BLaER1 treated with 17β-estradiol and CSF1 and Interleukin-3, amounts not matched to agents 10 nM and 100 nM (cell line): Measurements from ENCODE around the gene ELOVL5.

Experiments
- H3K27ac ChIP-seq, 11 experiments: shearing (Covaris generic); formaldehyde crosslinking; 2 replicates each; pipeline ENCODE4 v1.8.1; 2022
- H3K27me3 ChIP-seq, 11 experiments: shearing (Covaris generic); formaldehyde crosslinking; 2 replicates each; pipeline ENCODE4 v1.8.1; 2022
- H3K36me3 ChIP-seq, 11 experiments: shearing (Covaris generic); formaldehyde crosslinking; 2 replicates each; pipeline ENCODE4 v1.8.1; 2022
- H3K4me1 ChIP-seq, 10 experiments: shearing (Covaris generic); formaldehyde crosslinking; 2 replicates each; pipeline ENCODE4 v1.8.1; 2022
- H3K4me2 ChIP-seq, 11 experiments: shearing (Covaris generic); formaldehyde crosslinking; 2 replicates each; pipeline ENCODE4 v1.8.1; 2022
- H3K4me3 ChIP-seq, 10 experiments: shearing (Covaris generic); formaldehyde crosslinking; 2 replicates each; pipeline ENCODE4 v1.8.1; 2022
- H3K9ac ChIP-seq, 11 experiments: shearing (Covaris generic); formaldehyde crosslinking; 2 replicates each; pipeline ENCODE4 v1.8.1; 2022
- H3K9me3 ChIP-seq, 11 experiments: shearing (Covaris generic); formaldehyde crosslinking; replicated peaks in 1 of 11; 2 replicates each; pipeline ENCODE4 v1.8.1; 2022
- H4K20me1 ChIP-seq, 11 experiments: shearing (Covaris generic); formaldehyde crosslinking; 2 replicates each; pipeline ENCODE4 v1.8.1; 2022
- Cebpa-rat ChIP-seq, 11 experiments: shearing (Covaris generic); IDR thresholded peaks; 2 replicates each; pipeline ENCODE4 v1.8.1; 2022

Gene ELOVL5

GRCh38 chr6:53259860-53260580 is 88.7 kb downstream of the ELOVL5 start:
- H3K36me3 ChIP-seq: peaks cover 53 to 80% (median 69%) of the 10 kb centered on the region in 11 experiments
- TF ChIP-seq Cebpa-rat (IDR thresholded peaks at IDR 0.05): no peak
- H3K4me3 ChIP-seq: no peak overlapping the region
- no peaks in the 10 kb centered on the region for H3K27me3 ChIP-seq
- H3K27ac ChIP-seq: no peak overlapping the region
- no peak overlapping the region for H3K9ac ChIP-seq
- H3K4me1 ChIP-seq: peaks cover 2 to 15% (median 10%) of the 10 kb centered on the region in 10 experiments; a peak in 17 of 20 replicates
- no peak overlapping the region for H3K4me2 ChIP-seq
- H4K20me1 ChIP-seq: no peaks in the 10 kb centered on the region; a peak in 1 of 22 replicates
- H3K9me3 ChIP-seq: peaks cover 0 to 28% (median 8%) of the 10 kb centered on the region in 11 experiments; a peak in 10 of 22 replicates

- H3K9me3 ChIP-seq: peaks cover 0 to 28% (median 8%) of the 10 kb centered on the region in 11 experiments; a peak in 10 of 22 replicates
- H3K4me2 ChIP-seq: peak overlapping the region in 1 of 11 experiments; percentile 3; a peak in 1 of 22 replicates
- no peak for TF ChIP-seq Cebpa-rat (IDR thresholded peaks at IDR 0.05)
- H3K27ac ChIP-seq: no peak overlapping the region; a peak in 1 of 22 replicates
- H3K36me3 ChIP-seq: peaks cover 48 to 67% (median 58%) of the 10 kb centered on the region in 11 experiments
- no peaks in the 10 kb centered on the region; a peak in 1 of 22 replicates for H4K20me1 ChIP-seq
- peaks cover 0 to 7% (median 0%) of the 10 kb centered on the region in 10 experiments; a peak in 5 of 20 replicates for H3K4me1 ChIP-seq
- no peaks in the 10 kb centered on the region for H3K27me3 ChIP-seq
- no peak overlapping the region for H3K9ac ChIP-seq
- H3K4me3 ChIP-seq: no peak overlapping the region
Observed at GRCh38 chr6:53258774-53259155, 90.0 kb downstream of the ELOVL5 start.

- H3K27me3 ChIP-seq: no peaks in the 10 kb centered on the region
- H3K4me2 ChIP-seq: 0 out of 22 replicates have a peak overlapping the region, but pooled peaks of 1 of the 11 experiments have one; percentile 3
Observed at GRCh38 chr6:53258076-53258773, 90.5 kb downstream of the ELOVL5 start.

GRCh38 chr6:53257533-53257932 is 91.2 kb downstream of the ELOVL5 start:
- Histone ChIP-seq H3K36me3 (peaks cover 41 to 55% (median 46%) of the 10 kb centered on the region in 11 experiments), H3K9ac (no peak overlapping the region), H3K4me2 (no peak overlapping the region), H3K27ac (no peak overlapping the region), H3K27me3 (no peaks in the 10 kb centered on the region), H3K9me3 (peaks cover 0 to 28% (median 8%) of the 10 kb centered on the region in 11 experiments; a peak in 10 of 22 replicates), H3K4me3 (no peak overlapping the region), H3K4me1 (peaks cover 0 to 7% (median 0%) of the 10 kb centered on the region in 10 experiments; a peak in 3 of 20 replicates), H4K20me1 (no peaks in the 10 kb centered on the region)
- TF ChIP-seq Cebpa-rat (IDR thresholded peaks at IDR 0.05): no peak

More at GRCh38 chr6:53258076-53258773, 90.5 kb downstream of the ELOVL5 start:
- H3K36me3 ChIP-seq: peaks cover 48 to 62% (median 52%) of the 10 kb centered on the region in 11 experiments
- no peak overlapping the region; a peak in 1 of 22 replicates for H3K27ac ChIP-seq
- TF ChIP-seq Cebpa-rat (IDR thresholded peaks at IDR 0.05): no peak
- no peak overlapping the region for H3K9ac ChIP-seq
- no peak overlapping the region for H3K4me3 ChIP-seq
- H3K9me3 ChIP-seq: peaks cover 0 to 28% (median 8%) of the 10 kb centered on the region in 11 experiments; a peak in 10 of 22 replicates
- peaks cover 0 to 7% (median 0%) of the 10 kb centered on the region in 10 experiments; a peak in 3 of 20 replicates for H3K4me1 ChIP-seq
- no peaks in the 10 kb centered on the region; a peak in 1 of 22 replicates for H4K20me1 ChIP-seq

- Histone ChIP-seq H3K4me3 (no peak overlapping the region), H3K9me3 (peaks cover 0 to 28% (median 8%) of the 10 kb centered on the region in 11 experiments; a peak in 10 of 22 replicates), H3K4me1 (peaks cover 0 to 7% (median 0%) of the 10 kb centered on the region in 10 experiments; a peak in 3 of 20 replicates), H3K27me3 (no peaks in the 10 kb centered on the region), H3K9ac (no peak overlapping the region), H3K36me3 (peaks cover 36 to 50% (median 41%) of the 10 kb centered on the region in 11 experiments), H4K20me1 (no peaks in the 10 kb centered on the region), H3K4me2 (no peak overlapping the region), H3K27ac (no peak overlapping the region)
- no peak for TF ChIP-seq Cebpa-rat (IDR thresholded peaks at IDR 0.05)
Observed at GRCh38 chr6:53257001-53257400, 91.7 kb downstream of the ELOVL5 start.

GRCh38 chr6:53252177-53252692 is 96.5 kb downstream of the ELOVL5 start:
- H3K36me3 ChIP-seq: peaks cover 0 to 9% (median 0%) of the 10 kb centered on the region in 11 experiments; a peak in 4 of 22 replicates
- TF ChIP-seq Cebpa-rat (IDR thresholded peaks at IDR 0.05): no peak
- no peaks in the 10 kb centered on the region for H3K27me3 ChIP-seq
- H3K9ac ChIP-seq: no peak overlapping the region
- H3K4me1 ChIP-seq: 0 out of 20 replicates have a peak, but pooled peaks cover 0 to 2% (median 0%) of the 10 kb centered on the region in 10 experiments
- no peaks in the 10 kb centered on the region for H4K20me1 ChIP-seq
- H3K27ac ChIP-seq: no peak overlapping the region
- no peak overlapping the region for H3K4me3 ChIP-seq
- no peaks in the 10 kb centered on the region for H3K9me3 ChIP-seq
- no peak overlapping the region for H3K4me2 ChIP-seq

GRCh38 chr6:53251033-53251672 is 97.6 kb downstream of the ELOVL5 start:
- Histone ChIP-seq H3K4me1 (peaks cover 0 to 13% (median 2%) of the 10 kb centered on the region in 10 experiments; a peak in 9 of 20 replicates), H3K4me2 (no peak overlapping the region)

GRCh38 chr6:53250176-53251032 is 98.3 kb downstream of the ELOVL5 start:
- Histone ChIP-seq H4K20me1 (no peaks in the 10 kb centered on the region), H3K27ac (no peak overlapping the region)
- TF ChIP-seq Cebpa-rat (IDR thresholded peaks at IDR 0.05): no peak

More at GRCh38 chr6:53251033-53251672, 97.6 kb downstream of the ELOVL5 start:
- no peak for TF ChIP-seq Cebpa-rat (IDR thresholded peaks at IDR 0.05)
- Histone ChIP-seq H3K9ac (no peak overlapping the region), H3K9me3 (no peaks in the 10 kb centered on the region), H3K4me3 (no peak overlapping the region), H3K27me3 (no peaks in the 10 kb centered on the region), H3K36me3 (no peaks in the 10 kb centered on the region; a peak in 1 of 22 replicates), H4K20me1 (no peaks in the 10 kb centered on the region), H3K27ac (no peak overlapping the region)

More at GRCh38 chr6:53250176-53251032, 98.3 kb downstream of the ELOVL5 start:
- H3K27me3 ChIP-seq: no peaks in the 10 kb centered on the region
- no peaks in the 10 kb centered on the region; a peak in 1 of 22 replicates for H3K36me3 ChIP-seq
- no peaks in the 10 kb centered on the region for H3K9me3 ChIP-seq
- H3K4me3 ChIP-seq: no peak overlapping the region
- H3K4me1 ChIP-seq: peaks cover 4 to 20% (median 10%) of the 10 kb centered on the region in 10 experiments
- no peak overlapping the region for H3K9ac ChIP-seq
- H3K4me2 ChIP-seq: no peak overlapping the region
